GM10847 (cell line): ENCODE data around the gene MGAT1.

ENCODE experiments used
- POLR2A ChIP-seq: IDR thresholded peaks from 2 replicates; pipeline ENCODE4 v1.6.1; 2011; ENCODE audit not compliant: insufficient read length; ENCODE audit errors: extremely low read depth

Gene MGAT1

DNA sequence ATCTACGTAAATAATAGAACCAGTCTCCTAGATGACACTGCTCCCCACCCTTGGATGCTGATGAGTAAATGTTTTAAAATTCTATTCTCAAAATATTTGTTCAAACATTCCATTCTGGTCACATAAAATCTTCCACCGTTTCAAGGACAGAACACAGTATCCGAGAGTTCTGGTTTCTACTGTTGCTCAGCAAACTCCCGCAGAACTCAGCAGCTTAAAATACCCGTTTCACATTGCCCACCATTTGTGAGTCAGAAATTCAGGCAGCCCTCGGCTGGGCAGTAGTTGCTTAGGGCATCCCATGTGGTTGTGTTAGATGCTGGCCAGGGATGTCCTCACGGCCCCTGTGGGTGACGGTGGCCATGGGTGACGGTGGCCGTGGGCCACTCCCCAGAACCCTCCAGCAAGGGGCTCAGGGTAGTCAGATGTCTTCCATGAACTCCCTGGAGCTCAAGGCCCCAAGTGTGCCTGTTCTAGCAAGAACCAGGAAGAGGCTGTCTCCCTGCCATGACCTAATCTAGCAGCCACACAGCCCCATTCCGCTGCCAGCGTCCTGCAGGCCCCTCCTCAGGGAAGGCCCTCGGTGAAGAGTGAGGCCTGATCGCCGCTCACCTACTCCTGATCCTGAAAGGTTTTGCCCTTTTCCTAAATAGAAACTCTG, 17.4 kb downstream of the MGAT1 start:
- TF ChIP-seq POLR2A: no peak

- TF ChIP-seq POLR2A: no peak
Measured at GRCh38 chr5:180784497-180785097, 18.0 kb downstream of the MGAT1 start.

DNA sequence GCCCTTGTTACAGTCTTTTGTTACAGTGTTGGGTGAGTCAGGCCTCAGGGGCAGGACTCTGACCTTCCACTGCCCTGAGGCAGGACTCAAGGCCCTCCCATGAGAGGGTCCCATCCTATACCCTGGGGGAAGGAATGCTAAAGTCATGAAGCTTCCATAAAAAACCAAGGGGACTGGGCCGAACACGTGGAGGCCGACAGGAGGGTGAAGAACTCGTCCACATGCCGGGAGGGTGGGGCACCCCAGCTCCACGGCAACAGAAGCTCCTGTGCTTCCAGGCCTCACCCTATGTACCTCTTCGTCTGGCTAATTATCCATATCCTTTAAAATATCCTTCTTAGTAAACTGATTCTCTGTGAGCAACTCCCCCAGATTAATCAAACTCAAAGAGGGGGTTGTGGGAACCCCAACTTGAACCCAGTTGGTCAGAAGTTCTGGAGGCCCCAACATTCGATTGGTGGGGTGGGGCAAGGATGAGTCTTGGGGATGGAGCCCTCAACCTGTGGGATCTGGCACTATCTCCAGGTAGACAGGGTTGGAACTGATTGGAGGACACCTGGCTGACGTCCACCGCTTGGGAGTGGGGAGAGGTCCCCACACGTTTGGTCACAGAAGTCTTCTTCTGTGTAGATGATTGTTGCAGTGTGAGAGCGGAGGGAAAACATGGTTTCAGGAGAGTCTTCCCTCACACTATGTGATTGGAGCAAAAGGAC, 19.1 kb downstream of the MGAT1 start:
- no peak for TF ChIP-seq POLR2A

- TF ChIP-seq POLR2A: no peak
Measured at GRCh38 chr5:180782748-180783147, 19.9 kb downstream of the MGAT1 start.

DNA sequence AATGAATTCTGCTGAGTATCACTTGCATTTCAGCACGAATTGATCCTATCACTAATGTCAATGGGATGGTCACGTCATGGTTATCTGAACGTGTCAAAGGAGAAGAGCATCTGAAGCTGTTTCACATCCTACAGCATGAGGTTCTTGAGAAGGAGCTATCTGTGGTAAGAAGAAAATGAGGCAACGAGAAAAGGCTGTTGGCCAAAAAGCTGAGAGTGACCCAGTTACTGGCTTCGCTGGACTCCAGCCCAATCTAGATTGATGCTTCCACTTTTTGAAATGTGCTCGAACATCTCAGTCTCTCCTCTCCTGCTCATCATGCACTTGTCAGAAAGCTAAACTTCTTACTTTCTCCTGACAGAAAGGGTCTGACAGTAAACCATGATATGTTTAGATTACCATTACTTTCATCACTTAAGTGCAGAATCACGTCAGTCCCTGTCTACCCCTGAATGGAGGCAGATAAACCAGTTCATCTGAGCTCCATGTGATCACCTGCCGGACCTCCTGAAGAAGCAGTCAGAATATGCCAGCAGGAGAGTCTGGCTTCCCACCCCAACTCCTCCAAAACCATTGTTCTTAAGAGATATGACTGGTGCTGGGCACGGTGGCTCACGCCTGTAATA, 22.5 kb downstream of the MGAT1 start:
- no peak for TF ChIP-seq POLR2A

DNA sequence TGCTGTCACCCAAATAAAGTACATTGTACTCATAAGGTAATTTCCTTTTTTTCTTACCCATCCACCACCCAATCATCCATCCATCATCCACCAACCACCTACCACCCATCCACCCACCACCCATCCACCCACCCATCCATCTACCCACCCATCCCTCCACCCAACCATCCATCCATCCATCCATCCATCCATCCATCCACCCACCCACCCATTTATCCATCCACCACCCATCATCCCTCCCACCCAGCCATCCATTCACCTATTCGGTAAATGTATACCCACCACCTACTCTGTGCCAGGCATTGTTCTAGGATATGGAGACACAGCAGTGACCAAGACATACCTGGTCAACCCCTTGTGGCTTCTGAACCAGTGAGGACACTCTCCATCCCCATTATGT, 25.1 kb downstream of the MGAT1 start:
- TF ChIP-seq POLR2A: no peak

GRCh38 chr5:180776376-180776775, 26.2 kb downstream of the MGAT1 start:
- no peak for TF ChIP-seq POLR2A

GRCh38 chr5:180775624-180776023, 27.0 kb downstream of the MGAT1 start:
- TF ChIP-seq POLR2A: no peak

DNA sequence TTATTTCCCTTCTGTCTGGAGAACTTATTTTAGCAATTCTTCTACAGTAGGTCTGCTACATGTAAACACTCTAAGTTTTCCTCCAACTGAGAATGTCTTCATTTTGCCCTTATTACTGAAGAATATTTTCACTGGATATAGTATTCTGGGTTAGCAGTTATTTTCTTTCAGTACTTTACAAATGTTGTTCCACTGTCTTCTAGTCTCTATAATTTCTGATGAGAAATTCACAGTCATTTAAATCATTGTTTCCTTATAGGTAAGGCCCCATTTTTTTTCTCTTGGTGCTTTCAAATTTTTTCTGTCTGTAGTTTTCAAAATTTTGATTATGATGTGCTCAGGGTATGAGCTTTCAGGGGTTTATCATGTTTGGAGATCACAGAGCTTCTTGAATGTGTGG, 30.8 kb downstream of the MGAT1 start:
- TF ChIP-seq POLR2A: no peak

- no peak for TF ChIP-seq POLR2A
Measured at GRCh38 chr5:180769821-180770220, 32.8 kb downstream of the MGAT1 start.

DNA sequence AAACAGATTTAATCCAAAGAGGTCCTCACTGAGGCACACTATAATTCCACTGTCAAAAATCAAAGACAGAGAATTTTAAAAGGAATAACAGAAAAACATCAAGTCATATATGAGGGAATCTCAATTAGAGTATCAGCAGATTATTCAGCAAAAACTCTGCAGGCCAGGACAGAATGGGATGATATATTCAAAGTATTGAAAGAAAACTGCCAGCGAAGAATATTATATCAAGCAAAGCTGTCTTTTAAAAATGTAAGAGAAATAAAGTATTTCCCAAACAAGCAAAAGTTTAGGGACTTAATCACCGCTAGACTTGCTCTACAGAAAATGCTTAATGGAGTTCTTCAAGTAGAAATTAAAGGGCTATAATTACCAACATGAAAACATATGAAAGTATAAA, 47.0 kb downstream of the MGAT1 start:
- TF ChIP-seq POLR2A: no peak

- no peak for TF ChIP-seq POLR2A
Measured at GRCh38 chr5:180744253-180744652, 58.4 kb downstream of the MGAT1 start.

DNA sequence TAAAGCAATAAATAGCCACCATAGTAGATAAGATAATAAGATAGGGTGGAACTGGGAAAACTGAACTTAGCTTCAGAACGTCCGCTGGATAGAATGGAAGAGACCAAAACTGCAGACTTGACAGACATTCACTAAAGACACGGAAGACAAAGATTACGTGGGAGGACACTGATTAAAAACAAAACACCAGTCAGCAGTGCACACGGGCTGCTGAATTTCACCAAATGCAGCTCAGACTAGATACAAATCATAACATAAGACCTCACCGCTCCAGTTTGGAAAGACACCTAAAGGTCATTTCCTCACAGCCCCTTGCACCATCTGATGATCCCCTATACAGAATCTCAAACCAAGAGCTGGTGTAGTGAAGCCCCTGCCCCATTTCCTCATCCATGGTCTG, 59.9 kb downstream of the MGAT1 start:
- TF ChIP-seq POLR2A: no peak

- no peak for TF ChIP-seq POLR2A
Measured at GRCh38 chr5:180739958-180740357, 62.6 kb downstream of the MGAT1 start, which contains the start of gene OR2Y1. OR2Y1 (minus strand) TSS chr5:180740058; CDS start chr5:180740058, 0 bp downstream.

DNA sequence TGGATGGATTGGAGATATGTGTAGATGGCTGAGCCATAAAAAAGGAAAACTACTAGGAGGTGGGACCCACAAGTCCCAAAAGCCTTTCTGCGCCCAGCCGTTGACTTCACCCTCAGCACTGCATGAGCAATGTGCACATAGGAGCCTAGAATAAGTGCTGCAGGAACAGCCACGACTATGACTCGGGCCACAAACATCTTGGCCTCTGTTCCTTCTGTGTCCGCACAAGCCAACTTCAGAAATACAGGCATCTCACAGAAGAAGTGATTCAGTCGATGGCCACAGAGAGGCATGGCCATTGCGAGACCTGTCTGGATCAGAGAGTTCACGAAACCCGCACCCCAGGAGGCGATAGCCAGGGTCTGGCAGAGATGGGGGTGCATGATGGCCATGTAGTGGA, 63.3 kb downstream of the MGAT1 start:
- no peak for TF ChIP-seq POLR2A

- no peak for TF ChIP-seq POLR2A
Measured at GRCh38 chr5:180736536-180736935, 66.1 kb downstream of the MGAT1 start.
